Activated CD4-positive, alpha-beta T cell treated with anti-CD3 and anti-CD28 coated beads, Interleukin-2, amount 50 U/mL, for 1 hour (primary cell): ENCODE results near the gene ZNF735.
"Not testable (repeated sequence)": the region's sequence is repeated elsewhere in the genome, so short reads cannot be mapped to it uniquely, and the experiment has no call there.

Experiments used
- DNase-seq: peaks from one replicate; pipeline ENCODE4 v3.0.0-alpha.2; 2020

The ZNF735 gene

GRCh38 chr7:64206903-64207302, at the start of gene ZNF735:
ZNF735 (plus strand) TSS chr7:64207203; CDS start chr7:64207203, 0 bp downstream.
- no peak for DNase-seq

- DNase-seq, result not testable (repeated sequence)
Observed at GRCh38 chr7:64170974-64171373, 36.0 kb upstream of the ZNF735 start.

GRCh38 chr7:64174328-64174727, 32.7 kb upstream of the ZNF735 start:
- DNase-seq, result no peak

GRCh38 chr7:64174941-64175340, 32.1 kb upstream of the ZNF735 start:
- DNase-seq, result no peak

- no peak for DNase-seq
Observed at GRCh38 chr7:64180989-64181388, 26.0 kb upstream of the ZNF735 start.

GRCh38 chr7:64181586-64181985, 25.4 kb upstream of the ZNF735 start:
- DNase-seq, result no peak

- no peak for DNase-seq
Observed at GRCh38 chr7:64182036-64182790, 24.8 kb upstream of the ZNF735 start.

GRCh38 chr7:64183126-64183742, 23.8 kb upstream of the ZNF735 start:
- peak; percentile 43 for DNase-seq

GRCh38 chr7:64183827-64184372, 23.1 kb upstream of the ZNF735 start:
- DNase-seq, result no peak

GRCh38 chr7:64184376-64184775, 22.6 kb upstream of the ZNF735 start:
- no peak for DNase-seq

GRCh38 chr7:64187408-64187807, 19.6 kb upstream of the ZNF735 start:
- no peak for DNase-seq

GRCh38 chr7:64192148-64192704, 14.8 kb upstream of the ZNF735 start:
- DNase-seq, result no peak

GRCh38 chr7:64192775-64193174, 14.2 kb upstream of the ZNF735 start:
- DNase-seq, result no peak

- DNase-seq, result not testable (repeated sequence)
Observed at GRCh38 chr7:64219710-64220298, 12.8 kb downstream of the ZNF735 start.

- DNase-seq, result no peak
Observed at GRCh38 chr7:64223366-64223765, 16.4 kb downstream of the ZNF735 start.

GRCh38 chr7:64228174-64228573, 21.2 kb downstream of the ZNF735 start, which contains the start of gene ZNF679:
ZNF679 (plus strand) TSS chr7:64228474; CDS start chr7:64249118, 20,644 bp downstream.
- not testable (repeated sequence) for DNase-seq

GRCh38 chr7:64266341-64266919, 59.4 kb downstream of the ZNF735 start:
- DNase-seq, result no peak
